ENCODE data around the gene HOXD12. TPM values are rescaled to one million over a fixed set of nuclear protein-coding genes. Genes with fewer than 3 reads are reported as not detected.

HOXD12 gene
- total RNA-seq, 2 donors from 2014 or later, result not detected

DNA sequence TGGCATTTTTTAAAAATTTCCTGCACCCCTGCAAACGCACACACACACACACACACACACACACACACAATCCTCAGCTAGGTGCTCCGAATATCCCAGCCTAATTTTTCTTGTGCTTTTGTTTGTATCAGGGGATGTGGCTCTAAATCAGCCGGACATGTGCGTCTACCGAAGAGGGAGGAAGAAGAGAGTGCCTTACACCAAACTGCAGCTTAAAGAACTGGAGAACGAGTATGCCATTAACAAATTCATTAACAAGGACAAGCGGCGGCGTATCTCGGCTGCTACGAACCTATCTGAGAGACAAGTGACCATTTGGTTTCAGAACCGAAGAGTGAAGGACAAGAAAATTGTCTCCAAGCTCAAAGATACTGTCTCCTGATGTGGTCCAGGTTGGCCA, 5.2 kb upstream of the HOXD12 start:
- H3K27me3 ChIP-seq (replicated peaks; ENCODE audit: insufficient read depth), result peaks cover 78% of the 10 kb centered on the region

DNA sequence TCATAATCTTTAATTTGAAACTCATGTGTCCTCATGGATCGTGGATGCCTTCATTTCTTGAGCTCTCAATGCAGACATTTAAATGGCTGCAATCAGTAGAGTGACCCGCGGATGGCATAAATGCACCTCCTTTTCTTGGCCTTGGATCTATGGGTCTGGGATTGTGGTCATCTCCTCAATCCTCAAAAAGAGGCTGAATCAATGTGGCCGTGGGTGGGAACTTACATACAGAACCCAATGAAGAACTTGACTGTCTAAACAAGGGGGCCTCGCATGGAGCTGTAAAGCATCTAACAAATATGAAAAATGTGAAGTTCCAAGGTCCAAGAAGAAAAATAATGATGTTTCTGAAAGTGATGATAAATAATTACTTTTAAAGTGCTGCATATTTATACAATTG, 4.2 kb upstream of the HOXD12 start:
- H3K27ac ChIP-seq, result no peak overlapping the region
- TF ChIP-seq, protein P1, sequence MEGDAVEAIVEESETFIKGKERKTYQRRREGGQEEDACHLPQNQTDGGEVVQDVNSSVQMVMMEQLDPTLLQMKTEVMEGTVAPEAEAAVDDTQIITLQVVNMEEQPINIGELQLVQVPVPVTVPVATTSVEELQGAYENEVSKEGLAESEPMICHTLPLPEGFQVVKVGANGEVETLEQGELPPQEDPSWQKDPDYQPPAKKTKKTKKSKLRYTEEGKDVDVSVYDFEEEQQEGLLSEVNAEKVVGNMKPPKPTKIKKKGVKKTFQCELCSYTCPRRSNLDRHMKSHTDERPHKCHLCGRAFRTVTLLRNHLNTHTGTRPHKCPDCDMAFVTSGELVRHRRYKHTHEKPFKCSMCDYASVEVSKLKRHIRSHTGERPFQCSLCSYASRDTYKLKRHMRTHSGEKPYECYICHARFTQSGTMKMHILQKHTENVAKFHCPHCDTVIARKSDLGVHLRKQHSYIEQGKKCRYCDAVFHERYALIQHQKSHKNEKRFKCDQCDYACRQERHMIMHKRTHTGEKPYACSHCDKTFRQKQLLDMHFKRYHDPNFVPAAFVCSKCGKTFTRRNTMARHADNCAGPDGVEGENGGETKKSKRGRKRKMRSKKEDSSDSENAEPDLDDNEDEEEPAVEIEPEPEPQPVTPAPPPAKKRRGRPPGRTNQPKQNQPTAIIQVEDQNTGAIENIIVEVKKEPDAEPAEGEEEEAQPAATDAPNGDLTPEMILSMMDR (IDR thresholded peaks at IDR 0.05), result no peak
- no peak overlapping the region for H3K4me3 ChIP-seq
- peaks cover 8 to 25% of the 10 kb centered on the region in 2 donors for H3K4me1 ChIP-seq (ENCODE audit: control insufficient read depth in 1 of 2, low read depth in 2 of 2)
- no peak for DNase-seq (ENCODE audit: low spot score)
- H3K36me3 ChIP-seq, result no peaks in the 10 kb centered on the region
- H3K27me3 ChIP-seq (replicated peaks; ENCODE audit: insufficient read depth), result peaks cover 76% of the 10 kb centered on the region
- no peak for ATAC-seq (ENCODE audit: insufficient number of reproducible peaks, low FRiP score, low read depth)
- H3K9me3 ChIP-seq, result no peaks in the 10 kb centered on the region

More for the DNA sequence above, 5.2 kb upstream of the HOXD12 start:
- ATAC-seq (ENCODE audit: insufficient number of reproducible peaks, low FRiP score, low read depth) (no peak), DNase-seq (ENCODE audit: low spot score) (no peak)
- Histone ChIP-seq H3K9me3 (no peaks in the 10 kb centered on the region), H3K4me3 (no peak overlapping the region), H3K36me3 (no peaks in the 10 kb centered on the region), H3K4me1 (ENCODE audit: control insufficient read depth in 1 of 2, low read depth in 2 of 2) (peaks cover 8 to 25% of the 10 kb centered on the region in 2 donors), H3K27ac (no peak overlapping the region)
- TF ChIP-seq, protein P1 (IDR thresholded peaks at IDR 0.05), result no peak

GRCh38 chr2:176096243-176096985, 3.2 kb upstream of the HOXD12 start:
- DNase-seq (ENCODE audit: low spot score) (no peak), ATAC-seq (ENCODE audit: insufficient number of reproducible peaks, low FRiP score, low read depth) (no peak)
- peaks cover 70% of the 10 kb centered on the region for H3K27me3 ChIP-seq (replicated peaks; ENCODE audit: insufficient read depth)
- TF ChIP-seq, protein P1 (IDR thresholded peaks at IDR 0.05), result no peak
- H3K9me3 ChIP-seq, result no peaks in the 10 kb centered on the region
- H3K27ac ChIP-seq, result no peak overlapping the region
- no peaks in the 10 kb centered on the region for H3K36me3 ChIP-seq
- H3K4me1 ChIP-seq (ENCODE audit: control insufficient read depth in 1 of 2, low read depth in 2 of 2), result peaks cover 8 to 25% of the 10 kb centered on the region in 2 donors
- peak overlapping the region; percentile 56 for H3K4me3 ChIP-seq

GRCh38 chr2:176096986-176097819, 2.4 kb upstream of the HOXD12 start:
- H3K27ac ChIP-seq, result no peak overlapping the region
- TF ChIP-seq, protein P1 (IDR thresholded peaks at IDR 0.05), result peak; percentile 79
- H3K4me3 ChIP-seq, result peak overlapping the region; percentile 56
- H3K4me1 ChIP-seq (ENCODE audit: control insufficient read depth in 1 of 2, low read depth in 2 of 2), result peaks cover 8 to 25% of the 10 kb centered on the region in 2 donors
- no peaks in the 10 kb centered on the region for H3K36me3 ChIP-seq
- peaks cover 75% of the 10 kb centered on the region for H3K27me3 ChIP-seq (replicated peaks; ENCODE audit: insufficient read depth)
- DNase-seq (ENCODE audit: low spot score), result no peak
- no peaks in the 10 kb centered on the region for H3K9me3 ChIP-seq
- ATAC-seq (ENCODE audit: insufficient number of reproducible peaks, low FRiP score, low read depth), result no peak

GRCh38 chr2:176097820-176098365, 1.7 kb upstream of the HOXD12 start:
- Histone ChIP-seq H3K4me1 (ENCODE audit: control insufficient read depth in 1 of 2, low read depth in 2 of 2) (peaks cover 8 to 20% of the 10 kb centered on the region in 2 donors), H3K4me3 (peak overlapping the region; percentile 56), H3K9me3 (no peaks in the 10 kb centered on the region), H3K27me3 (replicated peaks; ENCODE audit: insufficient read depth) (peaks cover 80% of the 10 kb centered on the region), H3K36me3 (no peaks in the 10 kb centered on the region), H3K27ac (no peak overlapping the region)
- TF ChIP-seq, protein P1 (IDR thresholded peaks at IDR 0.05), result no peak
- DNase-seq (ENCODE audit: low spot score), result no peak
- ATAC-seq (ENCODE audit: insufficient number of reproducible peaks, low FRiP score, low read depth), result no peak
